HG03175 (cell line): ENCODE results near the gene MRPL42.
"Not testable (repeated sequence)": the region's sequence is repeated elsewhere in the genome, so short reads cannot be mapped to it uniquely, and the experiment has no call there.

Experiments
- ATAC-seq: cut with Tn5 transposase; IDR thresholded peaks from one replicate; pipeline ENCODE4 v1.9.1; 2021; ENCODE audit warnings: mild to moderate bottlenecking, moderate library complexity; ENCODE audit not compliant: unreplicated experiment

The MRPL42 gene

DNA sequence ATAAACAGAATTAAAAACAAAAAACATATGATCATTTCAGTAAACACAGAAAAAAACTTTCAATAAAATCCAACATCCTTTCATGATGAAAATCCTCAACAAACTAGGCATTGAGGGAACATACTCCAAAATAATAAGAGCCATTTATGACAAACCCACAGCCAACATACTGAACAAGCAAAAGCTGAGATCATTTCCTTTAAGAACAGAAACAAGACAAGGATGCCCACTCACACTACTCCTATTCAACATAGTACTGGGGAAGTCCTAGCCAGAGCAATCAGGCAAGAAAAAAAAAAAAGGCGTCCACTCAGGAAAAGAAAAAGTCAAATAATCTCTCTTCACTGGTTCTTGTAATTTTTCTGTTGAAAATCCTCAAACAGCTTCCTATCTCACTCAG is 30.1 kb downstream of the MRPL42 start:
- no peak for ATAC-seq

DNA sequence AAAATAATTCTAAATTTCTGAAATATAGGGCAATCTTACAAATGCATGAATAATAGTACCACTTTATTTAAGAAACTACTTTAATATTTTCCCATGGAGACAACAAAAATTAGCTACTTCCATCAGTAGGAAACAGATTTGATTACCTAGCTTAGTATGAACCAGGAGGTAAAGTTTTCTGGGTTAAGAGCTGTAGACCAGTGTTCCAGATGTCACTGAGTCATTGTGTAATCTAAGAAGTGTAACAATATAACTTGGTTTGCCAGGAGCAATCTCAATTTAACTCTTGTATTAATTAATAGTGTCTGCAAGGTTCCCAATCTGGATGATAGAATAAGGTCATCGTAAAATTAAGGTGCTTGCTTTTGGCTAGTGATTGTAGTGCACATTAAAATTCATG is 31.5 kb downstream of the MRPL42 start:
- ATAC-seq, result not testable (repeated sequence)

DNA sequence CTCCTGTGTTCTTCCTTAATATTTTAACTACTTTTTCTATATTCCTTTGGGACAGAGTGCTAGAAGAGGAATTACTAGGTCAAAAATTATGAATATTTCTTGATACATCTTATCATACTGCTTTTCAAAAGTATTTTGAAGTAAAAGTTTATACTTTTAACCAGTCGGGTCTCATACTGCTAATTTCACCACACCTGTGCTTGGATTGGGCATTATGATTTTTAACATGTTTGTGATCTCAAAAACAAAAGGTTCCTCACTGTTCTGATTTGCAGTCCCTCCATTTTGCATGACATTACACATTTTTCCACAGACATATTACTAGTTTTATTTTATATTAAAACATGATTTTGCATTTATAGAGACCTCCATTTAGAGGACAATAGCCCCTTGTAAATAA is 32.9 kb downstream of the MRPL42 start:
- ATAC-seq, result no peak

DNA sequence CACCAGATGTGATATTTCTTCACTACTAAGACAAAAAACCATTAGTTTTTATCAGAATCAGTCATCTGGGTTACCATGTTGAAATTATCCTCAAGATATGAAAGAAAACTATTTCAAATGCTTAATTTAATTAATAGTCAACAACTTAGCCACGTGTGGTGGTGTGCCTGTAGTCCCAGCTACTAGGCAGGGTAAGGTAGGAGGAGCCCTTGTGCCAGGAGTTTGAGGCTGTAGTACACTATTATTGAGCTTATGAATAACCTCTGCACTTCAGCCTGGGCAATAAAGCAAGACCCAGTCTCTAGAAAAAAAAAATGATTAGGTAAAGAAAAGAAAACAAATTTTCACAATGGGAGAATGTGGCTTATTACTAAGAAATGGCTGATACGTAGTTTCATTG is 33.4 kb downstream of the MRPL42 start:
- no peak for ATAC-seq

DNA sequence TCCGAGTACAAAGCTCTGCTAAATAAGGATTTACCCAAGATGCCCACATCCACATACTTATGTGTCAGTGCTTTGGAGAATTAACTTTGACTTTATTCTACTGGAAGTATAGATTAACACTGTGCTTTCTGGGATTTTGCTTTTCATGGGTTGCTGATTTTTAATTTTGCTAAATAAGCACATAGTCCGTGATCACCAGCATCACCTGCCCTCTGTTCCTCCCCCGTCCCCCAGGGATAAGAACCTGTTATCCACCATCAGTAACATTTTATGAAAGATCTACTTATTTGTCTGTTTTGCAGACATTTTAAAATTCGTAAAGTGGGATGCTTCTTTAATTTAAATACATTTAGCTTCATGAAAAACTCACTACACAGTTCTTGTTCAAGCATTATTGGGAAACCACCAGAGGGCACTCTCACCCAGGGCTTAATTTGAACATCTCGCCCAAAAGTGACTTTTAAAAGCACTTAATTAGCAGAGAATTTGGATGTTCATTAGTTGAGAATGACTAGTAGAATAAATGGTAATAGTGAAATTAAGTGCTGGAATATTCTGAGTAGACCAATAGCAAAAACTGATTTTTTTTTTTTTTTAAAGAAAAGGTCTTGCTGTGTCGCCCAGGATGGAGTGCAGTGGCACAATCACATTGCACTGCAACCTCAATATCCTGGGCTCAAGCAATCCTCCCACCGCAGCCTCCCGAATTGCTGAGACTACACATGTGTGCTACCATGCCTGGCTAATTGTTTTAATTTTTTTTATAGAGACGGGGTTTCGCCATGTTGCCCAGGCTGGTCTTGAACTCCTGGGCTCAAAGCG is 35.7 kb downstream of the MRPL42 start:
- ATAC-seq, result no peak

DNA sequence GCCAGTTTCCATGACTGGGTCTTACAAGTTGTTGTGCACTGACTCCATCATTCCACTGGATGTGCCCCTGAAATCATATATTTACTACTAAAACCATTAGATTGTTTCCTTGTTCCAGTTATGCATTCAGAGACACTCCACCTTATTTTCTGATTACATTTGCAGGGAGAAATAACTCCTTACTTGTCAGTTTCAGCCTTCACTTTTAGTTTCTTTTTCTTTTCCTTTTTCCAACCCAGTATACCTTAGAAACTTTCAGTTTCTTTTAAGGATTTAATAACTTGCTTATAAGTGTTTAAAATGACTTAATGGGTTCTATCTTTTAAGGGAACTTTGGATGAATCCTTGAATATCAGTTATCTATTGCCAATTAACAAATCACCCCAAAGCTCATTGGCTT is 39.9 kb downstream of the MRPL42 start:
- ATAC-seq, result no peak

DNA sequence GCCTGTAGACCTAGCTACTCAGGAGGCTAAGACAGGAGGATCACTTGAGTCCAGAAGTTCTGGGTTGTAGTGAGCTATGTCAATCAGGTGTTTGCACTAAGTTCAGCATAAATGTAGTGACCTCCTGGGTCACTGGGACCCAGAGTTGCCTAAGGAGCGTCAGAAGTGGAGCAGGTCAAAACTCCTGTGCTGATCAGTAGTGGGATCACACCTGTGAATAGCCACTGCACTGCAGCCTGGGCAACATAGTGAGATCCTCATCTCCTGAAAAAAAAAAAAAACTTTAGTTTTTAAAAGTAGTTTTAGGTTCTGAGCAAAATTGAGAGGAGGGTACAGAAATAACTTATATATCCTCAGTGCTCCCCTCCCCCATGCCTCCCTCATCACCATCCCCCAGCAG is 42.2 kb downstream of the MRPL42 start:
- ATAC-seq, result no peak

DNA sequence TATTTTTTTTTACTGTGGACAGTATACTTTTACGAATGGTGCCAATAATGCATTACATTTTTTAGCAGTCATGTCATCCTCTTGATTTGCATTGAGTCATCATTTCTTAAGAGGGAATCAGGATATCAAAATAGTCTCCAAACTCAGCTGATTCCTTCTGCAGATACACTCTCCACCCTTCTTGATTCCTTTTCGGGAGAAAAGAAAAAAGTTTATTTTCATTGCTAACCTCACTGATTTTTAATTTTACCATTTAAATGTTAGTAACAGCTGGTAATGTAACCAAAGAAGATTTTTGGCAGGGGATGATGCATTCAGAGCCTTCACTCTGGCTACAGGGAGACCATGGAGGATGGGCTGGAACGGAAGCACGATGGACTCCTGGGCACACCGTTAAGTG is 47.5 kb downstream of the MRPL42 start:
- no peak for ATAC-seq

DNA sequence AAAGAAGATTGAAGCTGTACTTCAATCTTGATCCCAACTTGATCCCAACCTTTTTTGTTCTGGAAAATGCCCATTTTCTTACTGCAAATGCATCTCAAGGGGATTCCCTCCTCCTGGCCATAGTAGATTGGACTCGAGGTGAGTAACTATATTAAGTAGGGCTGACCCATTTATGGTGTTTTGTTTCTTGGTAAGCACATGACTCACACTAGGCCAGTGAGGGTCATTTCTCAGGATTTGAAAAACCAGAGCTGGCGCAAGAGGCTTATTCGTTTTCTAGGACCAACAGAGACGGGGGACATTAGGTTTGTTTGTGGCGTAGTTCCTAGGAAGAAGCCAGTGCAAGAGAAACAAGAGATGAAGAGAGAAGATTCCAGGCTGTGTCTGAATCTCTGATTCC is 51.4 kb downstream of the MRPL42 start:
- no peak for ATAC-seq

DNA sequence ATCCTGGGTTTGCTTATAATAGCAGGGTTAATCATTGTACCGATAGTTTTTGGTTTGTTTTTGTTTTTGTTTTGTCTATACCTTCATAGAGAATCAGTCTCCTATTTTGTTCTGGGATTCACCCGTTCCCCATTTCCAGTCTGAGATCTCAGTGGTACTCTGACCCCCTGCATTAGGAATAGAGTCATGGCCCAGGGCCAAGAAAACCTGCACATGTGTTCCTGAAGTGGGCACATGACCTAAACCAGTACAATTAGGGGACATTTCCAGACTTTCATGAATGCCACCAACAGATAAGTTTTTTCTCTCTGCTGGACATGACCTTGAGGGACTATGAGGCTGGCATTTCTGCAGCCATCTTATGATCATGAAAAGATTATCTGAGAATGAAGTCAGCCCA is 52.5 kb downstream of the MRPL42 start:
- ATAC-seq, result no peak

DNA sequence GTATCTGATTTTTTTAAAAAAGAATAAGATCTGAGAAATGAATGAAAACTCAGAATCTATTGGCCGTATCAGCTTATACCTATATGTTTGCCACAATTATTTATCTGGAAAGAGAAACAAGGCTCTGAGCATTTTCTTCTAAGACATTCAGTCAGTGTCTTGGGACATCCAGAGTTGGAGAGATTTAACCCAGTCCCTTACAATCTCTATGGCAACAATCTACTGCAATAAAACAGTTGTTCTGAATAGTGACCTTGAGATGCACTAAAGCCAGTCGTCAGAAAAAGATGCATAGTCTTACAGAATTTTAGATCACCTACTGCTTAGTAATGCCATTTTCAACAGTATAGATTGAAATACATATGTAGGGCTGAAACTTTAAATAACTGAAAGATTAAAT is 53.1 kb downstream of the MRPL42 start:
- no peak for ATAC-seq

DNA sequence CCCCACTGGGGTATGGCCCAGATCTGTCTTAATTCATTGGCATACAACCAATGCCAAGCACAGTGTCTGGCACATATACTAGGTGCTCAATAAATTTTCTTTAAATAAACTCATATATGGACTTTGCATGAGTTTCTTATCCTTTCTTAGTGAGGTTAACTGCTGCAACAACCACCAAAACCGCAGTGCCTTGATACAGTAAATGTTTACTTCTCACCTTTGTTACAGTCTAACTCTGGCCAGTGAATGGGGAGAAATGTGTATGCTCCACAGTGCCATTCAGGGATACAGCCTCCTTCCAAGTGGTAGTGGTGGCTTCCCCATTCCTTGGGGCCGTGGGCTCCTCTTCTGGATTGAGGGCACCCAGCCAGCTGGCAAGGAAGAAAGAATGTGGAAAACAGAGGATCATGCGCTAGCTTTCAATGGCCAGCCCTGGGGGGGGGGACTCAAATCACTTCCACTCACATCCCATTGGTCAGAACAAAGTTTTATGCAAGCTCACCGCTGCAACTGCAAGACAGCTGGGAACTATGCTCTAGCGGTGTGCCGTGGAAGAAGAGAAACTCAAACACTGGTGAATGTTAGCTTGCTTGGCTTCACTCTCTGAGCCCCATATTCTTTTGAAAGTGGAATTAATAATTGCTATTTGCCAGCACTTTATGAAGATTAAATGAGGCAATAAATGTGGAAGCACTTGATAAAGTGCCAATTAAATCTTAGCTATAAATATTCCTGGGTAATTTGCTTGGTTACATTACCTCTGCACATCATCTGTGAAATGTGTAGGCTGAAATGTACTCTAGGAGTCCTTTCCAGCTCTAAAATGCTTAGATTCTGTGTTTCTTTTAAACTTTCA is 54.1 kb downstream of the MRPL42 start:
- ATAC-seq, result no peak

DNA sequence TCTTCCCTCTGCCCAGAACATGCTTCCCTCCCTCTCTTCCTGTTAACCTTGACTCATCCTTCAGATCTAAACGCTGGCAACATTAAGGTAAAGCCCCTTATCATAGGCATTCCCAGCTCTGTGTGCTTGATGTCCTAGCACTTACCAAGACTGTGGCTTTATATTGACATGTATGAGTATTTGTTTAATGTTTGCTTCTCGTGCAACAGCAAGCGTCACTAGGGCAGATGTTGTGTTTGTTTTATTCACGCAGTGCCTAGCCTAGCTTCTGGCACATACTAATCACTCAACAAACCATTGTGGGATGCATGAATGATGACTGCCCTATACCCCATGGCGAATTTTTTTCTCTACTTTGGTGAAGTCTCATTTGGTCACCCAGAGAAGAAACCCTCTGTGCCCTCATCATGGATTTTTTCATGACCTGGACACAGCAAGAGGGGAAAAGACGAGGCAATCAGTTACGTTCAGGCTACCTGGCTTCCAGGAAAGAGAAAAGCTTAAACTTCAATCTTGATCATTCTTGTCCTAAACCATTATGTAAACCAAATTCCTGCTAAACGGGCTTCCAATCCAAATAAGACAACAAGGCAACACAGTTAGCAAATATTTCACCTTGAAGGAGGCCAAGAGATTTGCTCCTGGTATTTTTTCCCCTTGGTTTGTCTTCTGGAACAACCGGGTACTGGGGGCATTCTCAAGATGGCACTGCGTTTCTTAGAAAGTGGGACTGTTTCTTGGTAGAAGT is 57.2 kb downstream of the MRPL42 start:
- no peak for ATAC-seq

DNA sequence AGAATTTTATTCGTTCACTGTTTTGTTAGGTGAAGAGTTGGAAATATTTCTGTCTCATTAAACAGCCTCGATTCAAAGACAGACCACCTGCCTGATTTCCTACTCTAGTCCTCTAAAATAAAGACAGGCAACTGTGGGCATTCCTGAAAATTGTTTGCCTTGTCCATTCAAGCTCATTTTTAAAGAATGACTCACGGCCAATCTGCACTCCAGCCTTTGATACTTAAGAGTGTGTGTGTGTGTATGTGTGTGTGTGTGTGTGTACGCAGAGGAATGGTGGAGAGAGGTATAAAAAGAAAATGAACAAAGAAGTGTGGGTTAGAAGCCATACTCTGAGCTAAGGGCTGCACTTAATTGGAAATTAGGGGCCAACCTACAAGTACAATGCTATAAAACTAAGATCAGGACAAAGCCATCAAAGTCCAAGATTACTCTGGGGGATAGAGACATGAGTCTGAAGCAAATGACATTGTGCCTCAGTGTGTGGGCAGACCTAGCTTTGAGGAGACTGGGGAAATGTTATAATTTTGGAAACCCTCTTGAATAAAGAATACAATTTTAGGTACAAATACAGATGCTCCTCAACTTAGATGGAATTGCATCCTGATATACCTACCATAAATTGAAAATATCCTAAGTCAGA is 59.6 kb downstream of the MRPL42 start:
- ATAC-seq, result no peak

DNA sequence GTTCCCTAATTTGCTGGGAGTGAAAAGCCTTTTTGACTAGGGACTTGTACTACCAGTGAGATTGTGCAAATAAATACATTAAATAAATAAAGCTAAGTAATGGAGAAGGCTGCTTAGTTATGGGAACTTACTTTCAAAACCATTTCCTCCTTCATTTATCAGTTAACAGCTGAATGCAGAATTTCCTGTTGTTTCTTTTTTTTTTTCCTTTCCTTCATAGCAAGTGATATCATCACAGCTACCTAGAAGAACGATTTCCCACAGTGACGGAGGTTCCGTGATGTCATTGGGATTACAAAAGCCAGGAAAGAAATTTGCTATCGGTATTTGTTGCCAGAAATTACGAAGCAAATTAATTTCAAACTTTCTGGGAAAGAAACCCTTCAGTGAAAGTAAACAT is 63.0 kb downstream of the MRPL42 start:
- no peak for ATAC-seq

DNA sequence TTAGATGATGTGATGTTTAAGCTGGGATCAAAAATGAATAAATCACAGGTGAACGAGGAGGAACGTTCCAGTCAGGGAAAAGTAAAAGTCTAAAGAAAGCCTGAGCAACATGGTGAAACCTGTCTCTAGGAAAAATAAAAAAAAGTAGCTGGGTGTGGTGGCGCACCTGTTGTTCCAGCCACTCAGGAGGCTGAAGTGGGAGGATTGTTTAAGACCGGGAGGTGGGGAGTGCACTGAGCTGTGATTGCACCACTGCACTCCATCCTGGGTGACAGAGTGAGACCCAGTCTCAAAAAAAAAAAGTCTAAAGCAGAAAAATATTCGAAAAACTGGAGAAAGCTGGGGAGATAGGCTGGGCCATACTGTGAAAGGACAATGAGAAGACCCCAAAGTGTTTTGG is 66.0 kb downstream of the MRPL42 start:
- no peak for ATAC-seq

DNA sequence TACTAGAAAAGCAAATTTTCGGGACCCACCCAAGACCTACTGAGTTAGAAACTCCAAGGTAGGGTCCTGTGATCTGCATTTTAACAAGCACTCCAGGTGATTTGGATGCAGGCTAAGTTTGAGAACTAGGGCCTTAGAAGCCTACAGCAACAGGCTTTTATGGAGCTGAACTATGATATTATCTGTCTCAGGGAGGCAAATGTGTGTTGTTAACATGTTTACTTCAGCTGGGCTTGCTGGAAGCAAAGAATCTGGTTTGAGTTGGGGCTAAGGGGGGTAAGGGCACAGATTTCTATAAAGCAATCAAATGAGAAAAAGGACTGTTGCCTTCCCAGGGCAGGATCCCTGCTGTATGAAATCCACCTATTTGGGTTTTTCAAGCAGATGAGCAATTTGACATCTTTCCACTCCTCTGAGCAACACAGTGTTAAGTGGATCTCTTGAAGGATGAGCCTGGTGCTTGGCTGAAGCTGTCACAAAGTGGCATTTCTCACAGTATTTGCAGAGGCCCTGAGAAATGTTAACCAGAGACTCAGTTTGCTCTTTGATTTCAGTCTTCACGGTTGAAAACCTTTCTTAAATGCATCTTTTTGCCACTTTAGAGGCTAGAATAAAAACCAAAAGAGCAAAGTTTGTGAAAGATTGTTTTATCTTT is 68.9 kb downstream of the MRPL42 start:
- no peak for ATAC-seq

DNA sequence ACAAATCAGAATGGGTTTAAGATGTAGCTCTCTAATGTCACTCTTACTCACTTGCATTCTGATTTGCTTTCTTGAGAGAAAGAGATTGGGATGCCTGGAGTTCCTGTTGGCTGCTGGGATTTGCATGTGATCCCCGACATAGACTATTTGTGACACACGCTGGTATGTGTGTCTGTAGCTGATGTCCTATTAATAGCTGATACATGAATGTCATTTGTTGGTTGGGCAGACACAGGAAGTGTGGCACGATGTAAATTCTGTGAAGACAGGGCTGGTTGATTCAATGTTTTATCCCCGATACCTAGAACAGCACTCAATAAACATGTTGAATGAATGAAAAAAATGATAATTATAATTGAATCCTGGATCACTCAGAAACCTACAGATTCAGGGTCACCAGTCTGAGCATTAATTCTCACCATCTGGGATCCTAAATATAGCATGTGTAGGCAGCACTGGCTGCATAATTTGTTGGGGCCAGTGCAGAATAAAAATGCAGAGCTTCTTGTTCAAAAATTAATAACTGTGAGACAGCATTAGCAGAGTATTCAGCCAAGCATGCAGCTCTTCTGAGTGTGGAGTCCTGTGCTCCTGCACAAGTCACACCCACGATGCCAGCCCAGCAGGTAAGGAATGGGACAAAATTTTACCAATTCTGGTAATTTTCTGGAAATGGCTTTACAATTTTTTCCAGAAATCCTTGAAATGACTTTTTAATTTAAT is 69.6 kb downstream of the MRPL42 start:
- peak; percentile 90 for ATAC-seq

DNA sequence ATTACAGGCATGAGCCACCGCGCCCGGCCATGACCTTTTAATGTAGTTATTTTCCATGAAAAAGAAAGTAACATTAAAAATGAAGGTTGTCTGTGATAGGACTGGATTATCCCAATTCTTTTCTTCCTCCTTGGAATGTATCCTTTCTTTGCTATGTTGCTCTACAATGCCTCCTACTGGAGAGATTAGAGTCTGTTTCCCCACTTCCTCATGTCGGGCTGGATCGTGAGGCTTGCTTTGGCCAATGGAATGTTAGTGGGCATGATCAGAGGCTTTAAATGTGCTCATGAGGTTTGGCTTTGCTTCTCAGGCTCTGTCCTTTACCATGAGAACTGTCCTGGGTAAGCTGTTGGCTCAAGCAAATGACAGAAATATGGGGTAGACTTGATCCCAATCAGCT is 70.5 kb downstream of the MRPL42 start:
- no peak for ATAC-seq

DNA sequence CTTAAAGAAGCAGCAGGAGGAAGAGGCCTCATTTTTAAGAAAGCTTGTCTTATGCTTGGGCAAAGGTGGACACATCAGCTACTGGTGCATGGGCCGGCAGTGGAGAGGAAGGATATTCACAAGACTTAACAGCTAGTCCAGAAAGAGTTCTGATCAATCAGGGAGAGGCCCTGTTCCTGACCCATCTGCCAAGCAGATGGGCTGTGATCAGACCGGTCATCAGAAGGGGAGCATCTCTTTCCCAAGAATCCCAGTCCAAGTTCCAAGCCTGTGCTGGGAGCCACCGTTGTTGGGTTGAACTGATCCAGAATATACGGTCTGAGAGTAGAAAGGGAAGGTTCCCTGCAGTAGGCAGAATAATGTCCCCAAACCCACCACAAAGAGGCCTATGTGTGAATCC is 72.5 kb downstream of the MRPL42 start:
- ATAC-seq, result no peak
